Liver (tissue), 3 donors: ENCODE data around the gene KDM4C.

Experiments used
- HNF4A ChIP-seq, 2 donors: conservative IDR thresholded peaks; 2 replicates each; pipeline ENCODE4 v1.6.1; 2016; ENCODE audit warnings: antibody characterized with exemption in 2 of 2, mild to moderate bottlenecking in 2 of 2
- RAD21 ChIP-seq, 2 donors: IDR thresholded peaks; 2 replicates each; pipeline ENCODE4 v1.6.1; 2016; ENCODE audit warnings: antibody characterized with exemption in 2 of 2, mild to moderate bottlenecking in 2 of 2
- ZBTB33 ChIP-seq: IDR thresholded peaks from 2 replicates; pipeline ENCODE4 v1.6.1; 2016; ENCODE audit warnings: antibody characterized with exemption
- TF ChIP-seq, protein P1 (sequence below): fragments of 150-350 bp; IDR thresholded peaks from 2 replicates; pipeline ENCODE4 v1.5.1; 2017; ENCODE audit warnings: improper control_type of control experiment, low read depth, low read length; ENCODE audit not compliant: missing input control
- TF ChIP-seq, protein P2 (sequence below): IDR thresholded peaks from 2 replicates; pipeline ENCODE4 v1.6.1; 2016; ENCODE audit warnings: antibody characterized with exemption, mild to moderate bottlenecking
- TF ChIP-seq, protein P3 (sequence below): IDR thresholded peaks from 2 replicates; pipeline ENCODE4 v1.6.1; 2016; ENCODE audit warnings: antibody characterized with exemption
- donor health status: healthy.
- donor health status: healthy.

- TF ChIP-seq, protein P1, sequence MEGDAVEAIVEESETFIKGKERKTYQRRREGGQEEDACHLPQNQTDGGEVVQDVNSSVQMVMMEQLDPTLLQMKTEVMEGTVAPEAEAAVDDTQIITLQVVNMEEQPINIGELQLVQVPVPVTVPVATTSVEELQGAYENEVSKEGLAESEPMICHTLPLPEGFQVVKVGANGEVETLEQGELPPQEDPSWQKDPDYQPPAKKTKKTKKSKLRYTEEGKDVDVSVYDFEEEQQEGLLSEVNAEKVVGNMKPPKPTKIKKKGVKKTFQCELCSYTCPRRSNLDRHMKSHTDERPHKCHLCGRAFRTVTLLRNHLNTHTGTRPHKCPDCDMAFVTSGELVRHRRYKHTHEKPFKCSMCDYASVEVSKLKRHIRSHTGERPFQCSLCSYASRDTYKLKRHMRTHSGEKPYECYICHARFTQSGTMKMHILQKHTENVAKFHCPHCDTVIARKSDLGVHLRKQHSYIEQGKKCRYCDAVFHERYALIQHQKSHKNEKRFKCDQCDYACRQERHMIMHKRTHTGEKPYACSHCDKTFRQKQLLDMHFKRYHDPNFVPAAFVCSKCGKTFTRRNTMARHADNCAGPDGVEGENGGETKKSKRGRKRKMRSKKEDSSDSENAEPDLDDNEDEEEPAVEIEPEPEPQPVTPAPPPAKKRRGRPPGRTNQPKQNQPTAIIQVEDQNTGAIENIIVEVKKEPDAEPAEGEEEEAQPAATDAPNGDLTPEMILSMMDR: no peak
- TF ChIP-seq, protein P2, sequence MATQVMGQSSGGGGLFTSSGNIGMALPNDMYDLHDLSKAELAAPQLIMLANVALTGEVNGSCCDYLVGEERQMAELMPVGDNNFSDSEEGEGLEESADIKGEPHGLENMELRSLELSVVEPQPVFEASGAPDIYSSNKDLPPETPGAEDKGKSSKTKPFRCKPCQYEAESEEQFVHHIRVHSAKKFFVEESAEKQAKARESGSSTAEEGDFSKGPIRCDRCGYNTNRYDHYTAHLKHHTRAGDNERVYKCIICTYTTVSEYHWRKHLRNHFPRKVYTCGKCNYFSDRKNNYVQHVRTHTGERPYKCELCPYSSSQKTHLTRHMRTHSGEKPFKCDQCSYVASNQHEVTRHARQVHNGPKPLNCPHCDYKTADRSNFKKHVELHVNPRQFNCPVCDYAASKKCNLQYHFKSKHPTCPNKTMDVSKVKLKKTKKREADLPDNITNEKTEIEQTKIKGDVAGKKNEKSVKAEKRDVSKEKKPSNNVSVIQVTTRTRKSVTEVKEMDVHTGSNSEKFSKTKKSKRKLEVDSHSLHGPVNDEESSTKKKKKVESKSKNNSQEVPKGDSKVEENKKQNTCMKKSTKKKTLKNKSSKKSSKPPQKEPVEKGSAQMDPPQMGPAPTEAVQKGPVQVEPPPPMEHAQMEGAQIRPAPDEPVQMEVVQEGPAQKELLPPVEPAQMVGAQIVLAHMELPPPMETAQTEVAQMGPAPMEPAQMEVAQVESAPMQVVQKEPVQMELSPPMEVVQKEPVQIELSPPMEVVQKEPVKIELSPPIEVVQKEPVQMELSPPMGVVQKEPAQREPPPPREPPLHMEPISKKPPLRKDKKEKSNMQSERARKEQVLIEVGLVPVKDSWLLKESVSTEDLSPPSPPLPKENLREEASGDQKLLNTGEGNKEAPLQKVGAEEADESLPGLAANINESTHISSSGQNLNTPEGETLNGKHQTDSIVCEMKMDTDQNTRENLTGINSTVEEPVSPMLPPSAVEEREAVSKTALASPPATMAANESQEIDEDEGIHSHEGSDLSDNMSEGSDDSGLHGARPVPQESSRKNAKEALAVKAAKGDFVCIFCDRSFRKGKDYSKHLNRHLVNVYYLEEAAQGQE: no peak
- TF ChIP-seq HNF4A (conservative IDR thresholded peaks at IDR 0.05) (no peak), RAD21 (IDR thresholded peaks at IDR 0.05) (no peak), ZBTB33 (no peak)
- TF ChIP-seq, protein P3, sequence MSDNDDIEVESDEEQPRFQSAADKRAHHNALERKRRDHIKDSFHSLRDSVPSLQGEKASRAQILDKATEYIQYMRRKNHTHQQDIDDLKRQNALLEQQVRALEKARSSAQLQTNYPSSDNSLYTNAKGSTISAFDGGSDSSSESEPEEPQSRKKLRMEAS: no peak
Measured at GRCh38 chr9:6733257-6733656, 24.5 kb upstream of the KDM4C start.
